GM21526 (cell line): ENCODE results near the gene SCUBE2.
"Not testable (repeated sequence)": the region's sequence is repeated elsewhere in the genome, so short reads cannot be mapped to it uniquely, and the experiment has no call there.

Experiments used
- ATAC-seq: cut with Tn5 transposase; IDR thresholded peaks from one replicate; pipeline ENCODE4 v1.9.1; 2021; ENCODE audit warnings: moderate library complexity; ENCODE audit not compliant: unreplicated experiment, low FRiP score

The SCUBE2 gene

GRCh38 chr11:9109858-9110731, 18.7 kb upstream of the SCUBE2 start:
- no peak for ATAC-seq

GRCh38 chr11:9104580-9104979, 13.2 kb upstream of the SCUBE2 start:
- no peak for ATAC-seq

GRCh38 chr11:9103542-9104276, 12.3 kb upstream of the SCUBE2 start:
- ATAC-seq: no peak

GRCh38 chr11:9099617-9100016, 8.2 kb upstream of the SCUBE2 start:
- ATAC-seq: no peak

- not testable (repeated sequence) for ATAC-seq
These were observed 7.1 kb upstream of the SCUBE2 start for GRCh38 chr11:9098455-9098854.

- ATAC-seq: not testable (repeated sequence)
These were observed 6.0 kb upstream of the SCUBE2 start for GRCh38 chr11:9097186-9097943.

- ATAC-seq: no peak
These were observed 5.0 kb upstream of the SCUBE2 start for GRCh38 chr11:9096427-9096826.

- ATAC-seq: no peak
These were observed 4.0 kb upstream of the SCUBE2 start for GRCh38 chr11:9095421-9095820.

GRCh38 chr11:9094420-9094819, 3.0 kb upstream of the SCUBE2 start:
- no peak for ATAC-seq

- no peak for ATAC-seq
These were observed 1.7 kb upstream of the SCUBE2 start for GRCh38 chr11:9092853-9093778.

- no peak for ATAC-seq
These were observed 673 bp upstream of the SCUBE2 start for GRCh38 chr11:9092072-9092471.

- no peak for ATAC-seq
These were observed 833 bp downstream of the SCUBE2 start for GRCh38 chr11:9090488-9091043.

GRCh38 chr11:9089636-9090035, 1.8 kb downstream of the SCUBE2 start:
- ATAC-seq: no peak

- ATAC-seq: no peak
These were observed 2.3 kb downstream of the SCUBE2 start for GRCh38 chr11:9089061-9089460.

- ATAC-seq: no peak
These were observed 8.8 kb downstream of the SCUBE2 start for GRCh38 chr11:9082575-9082974.

- ATAC-seq: no peak
These were observed 10.2 kb downstream of the SCUBE2 start for GRCh38 chr11:9081153-9081552.

GRCh38 chr11:9078113-9079086, 13.0 kb downstream of the SCUBE2 start:
- ATAC-seq: no peak

- no peak for ATAC-seq
These were observed 14.2 kb downstream of the SCUBE2 start for GRCh38 chr11:9077164-9077563.

GRCh38 chr11:9076661-9077060, 14.7 kb downstream of the SCUBE2 start:
- no peak for ATAC-seq
